ENCODE data around the gene LDAH.

Gene LDAH

DNA sequence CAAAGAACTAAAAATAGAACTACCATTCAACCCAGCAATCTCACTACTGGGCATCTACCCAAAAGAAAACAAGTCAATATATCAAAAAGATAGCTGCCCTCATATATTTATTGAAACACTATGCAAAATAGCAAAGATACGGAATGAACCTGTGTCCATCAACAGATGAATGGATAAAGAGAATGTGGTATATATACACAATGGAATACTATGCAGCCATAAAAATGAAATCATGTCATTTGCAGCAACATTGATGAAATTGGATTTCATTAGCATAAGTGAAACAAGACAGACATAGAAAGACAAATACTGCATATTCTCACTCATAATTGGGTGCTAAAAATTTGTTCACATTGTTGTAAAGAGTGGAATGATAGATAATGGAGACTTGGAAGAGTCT lies 16.2 kb upstream of the LDAH start:
- Histone ChIP-seq H3K36me3 (ENCODE audit: control insufficient read depth in 4 of 4, insufficient read depth in 4 of 4, low read length in 3 of 4) (no peaks in the 10 kb centered on the region), H3K4me3 (ENCODE audit: control insufficient read depth in 1 of 7, extremely low read depth in 1 of 7, insufficient read depth in 4 of 7, low read depth in 2 of 7, low read length in 6 of 7) (no peak overlapping the region), H3K27me3 (replicated peaks in 2 of 5; ENCODE audit: control insufficient read depth in 4 of 5, insufficient read depth in 5 of 5, low read length in 4 of 5) (peaks cover 4 to 13% (median 10%) of the 10 kb centered on the region in 5 experiments), H3K4me1 (ENCODE audit: control extremely low read depth in 1 of 4, control insufficient read depth in 4 of 4, insufficient read depth in 4 of 4, low read length in 3 of 4) (no peaks in the 10 kb centered on the region), H3K27ac (ENCODE audit: insufficient read depth in 1 of 2, low read depth in 1 of 2, low read length in 2 of 2, poor library complexity in 1 of 2, severe bottlenecking in 2 of 2) (no peak overlapping the region), H3K9me3 (ENCODE audit: control extremely low read depth in 1 of 5, control insufficient read depth in 4 of 5, insufficient read depth in 2 of 5, low read depth in 1 of 5, low read length in 4 of 5) (no peaks in the 10 kb centered on the region)
- DNase-seq = no peak
- no CpG with 5 or more reads among the region's 1 CpG for WGBS (ENCODE audit: insufficient coverage)
- ChIA-PET POLR2A (no interaction called here), CTCF (no interaction called here)

DNA sequence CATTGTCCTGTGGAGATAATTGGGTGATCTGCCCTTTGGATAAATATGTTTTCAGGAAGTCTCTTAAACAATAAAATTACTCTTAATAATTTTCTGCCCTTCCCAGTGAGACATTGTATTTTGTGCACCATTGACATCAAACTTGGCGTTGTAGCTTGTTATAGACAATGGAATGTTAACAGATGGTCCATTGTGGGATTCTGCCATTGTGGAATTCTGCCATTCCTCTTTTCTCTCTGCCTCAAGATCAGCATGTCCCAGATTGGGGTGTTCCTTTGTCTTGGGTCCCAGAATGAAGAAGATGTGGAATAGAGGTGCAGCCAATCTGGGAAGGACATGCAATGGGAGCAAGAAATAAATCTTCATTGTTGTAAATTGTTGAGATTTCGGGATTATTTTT lies 15.1 kb upstream of the LDAH start:
- no peak for DNase-seq
- CTCF ChIA-PET = no interaction called here
- Histone ChIP-seq H3K27ac (ENCODE audit: insufficient read depth in 1 of 2, low read depth in 1 of 2, low read length in 2 of 2, poor library complexity in 1 of 2, severe bottlenecking in 2 of 2) (no peak overlapping the region), H3K36me3 (ENCODE audit: control insufficient read depth in 4 of 4, insufficient read depth in 4 of 4, low read length in 3 of 4) (no peaks in the 10 kb centered on the region), H3K27me3 (replicated peaks in 2 of 5; ENCODE audit: control insufficient read depth in 4 of 5, insufficient read depth in 5 of 5, low read length in 4 of 5) (peaks cover 4 to 17% (median 9%) of the 10 kb centered on the region in 5 experiments), H3K4me1 (ENCODE audit: control extremely low read depth in 1 of 4, control insufficient read depth in 4 of 4, insufficient read depth in 4 of 4, low read length in 3 of 4) (no peaks in the 10 kb centered on the region), H3K4me3 (ENCODE audit: control insufficient read depth in 1 of 7, extremely low read depth in 1 of 7, insufficient read depth in 4 of 7, low read depth in 2 of 7, low read length in 6 of 7) (no peak overlapping the region), H3K9me3 (ENCODE audit: control extremely low read depth in 1 of 5, control insufficient read depth in 4 of 5, insufficient read depth in 2 of 5, low read depth in 1 of 5, low read length in 4 of 5) (no peaks in the 10 kb centered on the region)
- POLR2A ChIA-PET = no interaction called here
- WGBS (ENCODE audit: insufficient coverage) = no CpG with 5 or more reads among the region's 2 CpGs

DNA sequence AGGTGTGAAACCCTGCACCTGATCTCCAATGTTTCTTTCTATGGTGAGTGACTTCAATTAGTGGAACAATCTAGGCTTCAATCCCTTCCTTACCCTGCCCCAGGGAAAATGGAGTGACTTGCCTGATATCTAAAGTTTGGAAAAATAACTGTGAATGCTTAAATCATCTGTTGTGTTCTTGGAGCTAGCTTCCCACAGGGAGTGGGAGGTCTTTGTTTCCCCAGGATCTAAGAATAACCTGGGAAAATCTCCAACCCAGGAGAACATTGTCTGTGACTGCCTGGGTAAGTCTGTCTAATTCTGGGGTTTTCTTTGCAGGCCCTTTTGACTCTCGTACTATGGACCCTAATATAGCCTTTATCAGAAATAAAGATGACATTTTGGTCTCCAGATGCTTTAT lies 13.6 kb upstream of the LDAH start:
- H3K4me3 ChIP-seq (ENCODE audit: control insufficient read depth in 1 of 7, extremely low read depth in 1 of 7, insufficient read depth in 4 of 7, low read depth in 2 of 7, low read length in 6 of 7) = no peak overlapping the region
- peaks cover 0 to 16% (median 7%) of the 10 kb centered on the region in 5 experiments for H3K27me3 ChIP-seq (replicated peaks in 2 of 5; ENCODE audit: control insufficient read depth in 4 of 5, insufficient read depth in 5 of 5, low read length in 4 of 5)
- H3K27ac ChIP-seq (ENCODE audit: insufficient read depth in 1 of 2, low read depth in 1 of 2, low read length in 2 of 2, poor library complexity in 1 of 2, severe bottlenecking in 2 of 2) = no peak overlapping the region
- CTCF ChIA-PET = interaction anchor here (0.6 kb wide), 1 partner anchor 22 kb away, joined by 4 read pairs; no protein-coding TSS in a partner anchor
- no peaks in the 10 kb centered on the region for H3K4me1 ChIP-seq (ENCODE audit: control extremely low read depth in 1 of 4, control insufficient read depth in 4 of 4, insufficient read depth in 4 of 4, low read length in 3 of 4)
- POLR2A ChIA-PET = no interaction called here
- no peaks in the 10 kb centered on the region for H3K9me3 ChIP-seq (ENCODE audit: control extremely low read depth in 1 of 5, control insufficient read depth in 4 of 5, insufficient read depth in 2 of 5, low read depth in 1 of 5, low read length in 4 of 5)
- DNase-seq = no peak
- no CpG with 5 or more reads among the region's 1 CpG for WGBS (ENCODE audit: insufficient coverage)
- H3K36me3 ChIP-seq (ENCODE audit: control insufficient read depth in 4 of 4, insufficient read depth in 4 of 4, low read length in 3 of 4) = no peaks in the 10 kb centered on the region

GRCh38 chr2:20834331-20834730 lies 11.4 kb upstream of the LDAH start:
- no peaks in the 10 kb centered on the region for H3K36me3 ChIP-seq (ENCODE audit: control insufficient read depth in 4 of 4, insufficient read depth in 4 of 4, low read length in 3 of 4)
- CTCF ChIA-PET = interaction anchor here (0.6 kb wide), 1 partner anchor 11 kb away, joined by 3 read pairs; no protein-coding TSS in a partner anchor
- POLR2A ChIA-PET = no interaction called here
- H3K27me3 ChIP-seq (replicated peaks in 2 of 5; ENCODE audit: control insufficient read depth in 4 of 5, insufficient read depth in 5 of 5, low read length in 4 of 5) = peaks cover 0 to 25% (median 6%) of the 10 kb centered on the region in 5 experiments
- H3K4me1 ChIP-seq (ENCODE audit: control extremely low read depth in 1 of 4, control insufficient read depth in 4 of 4, insufficient read depth in 4 of 4, low read length in 3 of 4) = no peaks in the 10 kb centered on the region
- no CpG with 5 or more reads among the region's 2 CpGs for WGBS (ENCODE audit: insufficient coverage)
- no peaks in the 10 kb centered on the region for H3K9me3 ChIP-seq (ENCODE audit: control extremely low read depth in 1 of 5, control insufficient read depth in 4 of 5, insufficient read depth in 2 of 5, low read depth in 1 of 5, low read length in 4 of 5)
- DNase-seq = no peak
- no peak overlapping the region for H3K4me3 ChIP-seq (ENCODE audit: control insufficient read depth in 1 of 7, extremely low read depth in 1 of 7, insufficient read depth in 4 of 7, low read depth in 2 of 7, low read length in 6 of 7)
- H3K27ac ChIP-seq (ENCODE audit: insufficient read depth in 1 of 2, low read depth in 1 of 2, low read length in 2 of 2, poor library complexity in 1 of 2, severe bottlenecking in 2 of 2) = no peak overlapping the region

DNA sequence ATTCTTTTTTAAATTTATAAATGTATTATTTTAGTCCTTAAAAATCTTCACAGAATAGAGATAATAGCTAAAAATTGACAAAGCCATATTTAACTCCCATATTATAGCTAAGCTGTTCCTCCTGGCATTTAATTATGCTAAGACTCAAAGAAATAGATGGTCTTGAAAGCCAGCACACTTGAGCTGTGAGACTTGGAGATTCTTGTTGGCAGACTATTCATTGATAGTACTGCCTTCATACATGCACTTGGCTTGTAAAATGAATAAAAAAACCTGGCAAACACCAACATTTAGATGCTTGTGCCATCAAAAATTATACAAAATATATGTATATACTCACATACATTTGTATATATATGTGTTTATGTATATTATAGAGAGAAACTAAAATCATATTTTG lies 9.7 kb upstream of the LDAH start:
- Histone ChIP-seq H3K4me1 (ENCODE audit: control extremely low read depth in 1 of 4, control insufficient read depth in 4 of 4, insufficient read depth in 4 of 4, low read length in 3 of 4) (no peaks in the 10 kb centered on the region), H3K27ac (ENCODE audit: insufficient read depth in 1 of 2, low read depth in 1 of 2, low read length in 2 of 2, poor library complexity in 1 of 2, severe bottlenecking in 2 of 2) (no peak overlapping the region), H3K27me3 (replicated peaks in 2 of 5; ENCODE audit: control insufficient read depth in 4 of 5, insufficient read depth in 5 of 5, low read length in 4 of 5) (peaks cover 0 to 23% (median 5%) of the 10 kb centered on the region in 5 experiments), H3K36me3 (ENCODE audit: control insufficient read depth in 4 of 4, insufficient read depth in 4 of 4, low read length in 3 of 4) (no peaks in the 10 kb centered on the region), H3K4me3 (ENCODE audit: control insufficient read depth in 1 of 7, extremely low read depth in 1 of 7, insufficient read depth in 4 of 7, low read depth in 2 of 7, low read length in 6 of 7) (no peak overlapping the region), H3K9me3 (ENCODE audit: control extremely low read depth in 1 of 5, control insufficient read depth in 4 of 5, insufficient read depth in 2 of 5, low read depth in 1 of 5, low read length in 4 of 5) (no peaks in the 10 kb centered on the region)
- POLR2A ChIA-PET = no interaction called here
- CTCF ChIA-PET = no interaction called here
- no peak for DNase-seq

GRCh38 chr2:20829861-20830260 lies 7.0 kb upstream of the LDAH start:
- Histone ChIP-seq H3K27ac (ENCODE audit: insufficient read depth in 1 of 2, low read depth in 1 of 2, low read length in 2 of 2, poor library complexity in 1 of 2, severe bottlenecking in 2 of 2) (no peak overlapping the region), H3K27me3 (replicated peaks in 2 of 5; ENCODE audit: control insufficient read depth in 4 of 5, insufficient read depth in 5 of 5, low read length in 4 of 5) (peaks cover 0 to 15% (median 5%) of the 10 kb centered on the region in 5 experiments), H3K9me3 (ENCODE audit: control extremely low read depth in 1 of 5, control insufficient read depth in 4 of 5, insufficient read depth in 2 of 5, low read depth in 1 of 5, low read length in 4 of 5) (no peaks in the 10 kb centered on the region), H3K4me1 (ENCODE audit: control extremely low read depth in 1 of 4, control insufficient read depth in 4 of 4, insufficient read depth in 4 of 4, low read length in 3 of 4) (no peaks in the 10 kb centered on the region), H3K4me3 (ENCODE audit: control insufficient read depth in 1 of 7, extremely low read depth in 1 of 7, insufficient read depth in 4 of 7, low read depth in 2 of 7, low read length in 6 of 7) (no peak overlapping the region), H3K36me3 (ENCODE audit: control insufficient read depth in 4 of 4, insufficient read depth in 4 of 4, low read length in 3 of 4) (no peaks in the 10 kb centered on the region)
- no CpG with 5 or more reads among the region's 1 CpG for WGBS (ENCODE audit: insufficient coverage)
- no peak for DNase-seq
- ChIA-PET POLR2A (no interaction called here), CTCF (no interaction called here)

GRCh38 chr2:20823917-20824316 lies 1.0 kb upstream of the LDAH start:
- ChIA-PET CTCF (interaction anchor here (0.5 to 1.2 kb wide), 3 partner anchors 10 to 781 kb away, joined by 3 read pairs; no protein-coding TSS in a partner anchor), POLR2A (no interaction called here)
- no peak overlapping the region for H3K27ac ChIP-seq (ENCODE audit: insufficient read depth in 1 of 2, low read depth in 1 of 2, low read length in 2 of 2, poor library complexity in 1 of 2, severe bottlenecking in 2 of 2)
- H3K36me3 ChIP-seq (ENCODE audit: control insufficient read depth in 4 of 4, insufficient read depth in 4 of 4, low read length in 3 of 4) = no peaks in the 10 kb centered on the region
- WGBS (ENCODE audit: insufficient coverage) = no CpG with 5 or more reads among the region's 5 CpGs
- H3K4me3 ChIP-seq (ENCODE audit: control insufficient read depth in 1 of 7, extremely low read depth in 1 of 7, insufficient read depth in 4 of 7, low read depth in 2 of 7, low read length in 6 of 7) = no peak overlapping the region
- H3K4me1 ChIP-seq (ENCODE audit: control extremely low read depth in 1 of 4, control insufficient read depth in 4 of 4, insufficient read depth in 4 of 4, low read length in 3 of 4) = peaks cover 0 to 6% (median 2%) of the 10 kb centered on the region in 4 experiments
- no peak for DNase-seq
- no peaks in the 10 kb centered on the region for H3K9me3 ChIP-seq (ENCODE audit: control extremely low read depth in 1 of 5, control insufficient read depth in 4 of 5, insufficient read depth in 2 of 5, low read depth in 1 of 5, low read length in 4 of 5)
- H3K27me3 ChIP-seq (replicated peaks in 2 of 5; ENCODE audit: control insufficient read depth in 4 of 5, insufficient read depth in 5 of 5, low read length in 4 of 5) = peaks cover 0 to 6% (median 3%) of the 10 kb centered on the region in 5 experiments
